Renal cortex interstitium (tissue), 11 donors: Measurements from ENCODE around the gene SCYGR1. TPM values are rescaled to one million over a fixed set of nuclear protein-coding genes. Genes with fewer than 3 reads are reported as not detected.
"Not testable (repeated sequence)": the region's sequence is repeated elsewhere in the genome, so short reads cannot be mapped to it uniquely, and the experiment has no call there.

Source experiments
- DNase-seq, 11 donors: peaks; one replicate each; pipeline ENCODE4 v3.0.0-alpha.2; 2013; ENCODE audit warnings: low read depth in 9 of 11, low spot score in 4 of 11; ENCODE audit errors: extremely low read depth in 1 of 11
- polyA plus RNA-seq, 3 donors: library from polyadenylated mRNA; unstranded; fragments of 120-200 nt; gene quantifications; one replicate each; pipeline ENCODE4 v1.2.1, GENCODE V29; 2013; ENCODE audit not compliant: insufficient read length in 3 of 3

The SCYGR1 gene
- polyA plus RNA-seq, 3 donors, result not detected

GRCh38 chr2:227406177-227407031, 18.7 kb upstream of the SCYGR1 start:
- peak; percentile 80 to 98 (median 90) for DNase-seq

GRCh38 chr2:227404585-227405271, 17.0 kb upstream of the SCYGR1 start:
- DNase-seq, result no peak

GRCh38 chr2:227402959-227403358, 15.2 kb upstream of the SCYGR1 start:
- DNase-seq, result no peak

- no peak for DNase-seq
Observed at GRCh38 chr2:227402321-227402720, 14.6 kb upstream of the SCYGR1 start.

GRCh38 chr2:227401550-227401949, 13.8 kb upstream of the SCYGR1 start:
- no peak for DNase-seq

GRCh38 chr2:227398684-227399670, 11.2 kb upstream of the SCYGR1 start:
- no peak for DNase-seq

- DNase-seq, result no peak
Observed at GRCh38 chr2:227397562-227397961, 9.8 kb upstream of the SCYGR1 start.

- DNase-seq, result no peak
Observed at GRCh38 chr2:227395556-227395955, 7.8 kb upstream of the SCYGR1 start.

GRCh38 chr2:227394401-227394800, 6.7 kb upstream of the SCYGR1 start:
- DNase-seq, result no peak

- no peak for DNase-seq
Observed at GRCh38 chr2:227390468-227391256, 2.9 kb upstream of the SCYGR1 start.

- no peak for DNase-seq
Observed at GRCh38 chr2:227389661-227390060, 1.9 kb upstream of the SCYGR1 start.

GRCh38 chr2:227389231-227389630, 1.5 kb upstream of the SCYGR1 start:
- DNase-seq, result no peak

- DNase-seq, result no peak
Observed at GRCh38 chr2:227388537-227389011, 825 bp upstream of the SCYGR1 start.

- no peak for DNase-seq
Observed at GRCh38 chr2:227386630-227387029, 1.1 kb downstream of the SCYGR1 start.

GRCh38 chr2:227383686-227384085, 4.1 kb downstream of the SCYGR1 start:
- DNase-seq, result no peak

- DNase-seq, result not testable (repeated sequence)
Observed at GRCh38 chr2:227382241-227382835, 5.4 kb downstream of the SCYGR1 start.

GRCh38 chr2:227379095-227379494, 8.7 kb downstream of the SCYGR1 start, which contains the start of gene TM4SF20:
TM4SF20 (minus strand) TSS chr2:227379306; CDS start chr2:227379268, 38 bp downstream.
- no peak for DNase-seq

GRCh38 chr2:227378371-227378782, 9.4 kb downstream of the SCYGR1 start:
- DNase-seq, result no peak
